ENCODE results near the gene DPP8.
A peak's percentile ranks its signal among the peaks of the same experiment; 100 is the strongest.
"Not testable (repeated sequence)": the region's sequence is repeated elsewhere in the genome, so short reads cannot be mapped to it uniquely, and the experiment has no call there.

The DPP8 gene

DNA sequence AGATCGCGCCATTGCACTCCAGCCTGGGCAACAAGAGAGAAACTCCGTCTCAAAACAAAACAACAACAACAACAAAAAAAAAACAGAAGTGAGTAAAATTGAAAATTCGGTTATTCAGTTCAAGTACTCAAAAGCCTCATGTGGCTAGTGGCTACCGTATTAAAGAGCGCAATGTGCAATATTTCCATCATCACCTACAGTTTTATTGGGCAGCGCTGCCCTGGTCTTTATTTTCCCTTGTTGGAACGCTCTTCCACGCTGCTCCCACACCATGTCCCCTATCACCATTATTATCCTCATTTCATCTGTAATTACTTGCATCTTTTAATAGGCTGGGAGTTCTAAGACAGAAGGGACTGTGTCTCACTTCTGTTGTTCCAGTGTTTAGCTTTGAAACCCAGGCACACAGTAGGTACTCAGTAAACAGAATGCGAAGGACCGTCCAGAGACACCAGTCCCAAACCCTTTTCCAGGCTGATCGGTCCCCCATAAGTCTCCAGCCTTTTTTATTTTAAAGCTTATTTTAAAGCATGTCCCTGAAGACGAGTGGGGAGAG is 12.4 kb upstream of the DPP8 start:
- in situ Hi-C loops (cut with HindIII; ENCODE audit: low pct_ligation_motif_present, low pct_unique_long_range_greater_than_20kb, low sequenced_read_pairs) = no loop called here
- DNase-seq = no peak

DNA sequence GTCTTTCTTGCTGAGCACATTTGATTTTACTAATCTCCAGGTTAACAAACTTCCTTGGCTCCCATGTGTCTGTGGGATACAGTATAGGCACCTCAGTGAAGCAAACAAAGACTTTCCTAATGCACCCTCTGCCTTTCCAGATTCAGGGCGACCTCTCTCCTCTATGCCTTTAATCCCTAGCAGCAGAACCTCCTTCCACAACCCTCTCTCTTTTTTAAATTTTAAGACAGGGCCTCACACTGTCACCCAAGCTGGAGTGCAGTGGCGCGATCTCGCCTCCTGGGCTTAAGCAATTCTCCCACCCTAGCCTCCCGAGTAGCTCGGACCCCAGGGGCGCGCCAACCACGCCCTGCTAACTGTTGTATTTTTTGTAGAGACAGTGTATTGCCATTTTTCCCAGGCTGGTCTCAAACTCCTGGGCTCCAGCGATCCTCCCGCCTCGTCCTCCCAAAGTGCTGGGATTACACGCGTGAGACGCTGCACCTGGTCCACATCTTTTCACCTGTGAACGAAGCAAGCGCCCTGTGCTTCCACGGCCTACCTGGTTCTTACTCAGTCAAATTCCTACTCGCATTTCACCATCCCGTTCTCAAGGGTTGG is 11.1 kb upstream of the DPP8 start:
- in situ Hi-C loops (cut with HindIII; ENCODE audit: low pct_ligation_motif_present, low pct_unique_long_range_greater_than_20kb, low sequenced_read_pairs) = no loop called here
- no peak for DNase-seq

DNA sequence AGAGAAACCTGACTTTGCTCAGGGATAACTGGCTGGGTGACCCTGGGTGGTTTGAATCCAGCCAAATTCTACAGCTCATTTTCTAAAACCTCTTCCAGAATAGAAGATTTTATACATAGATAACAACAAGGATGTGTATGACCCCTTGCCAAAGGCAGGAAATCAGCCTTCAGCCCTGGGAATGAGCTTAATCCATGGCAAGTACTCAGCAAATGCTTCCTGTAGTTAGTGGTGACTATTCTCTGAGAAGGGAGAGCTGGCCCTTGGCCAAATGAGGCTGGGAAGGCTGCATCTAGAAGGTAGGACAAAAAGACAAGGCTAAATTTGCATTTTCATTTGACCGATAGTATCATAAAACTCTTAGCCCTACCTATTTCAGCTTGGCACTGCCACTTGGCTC is 8.1 kb upstream of the DPP8 start:
- no peak for DNase-seq
- in situ Hi-C loops (cut with HindIII; ENCODE audit: low pct_ligation_motif_present, low pct_unique_long_range_greater_than_20kb, low sequenced_read_pairs) = no loop called here

DNA sequence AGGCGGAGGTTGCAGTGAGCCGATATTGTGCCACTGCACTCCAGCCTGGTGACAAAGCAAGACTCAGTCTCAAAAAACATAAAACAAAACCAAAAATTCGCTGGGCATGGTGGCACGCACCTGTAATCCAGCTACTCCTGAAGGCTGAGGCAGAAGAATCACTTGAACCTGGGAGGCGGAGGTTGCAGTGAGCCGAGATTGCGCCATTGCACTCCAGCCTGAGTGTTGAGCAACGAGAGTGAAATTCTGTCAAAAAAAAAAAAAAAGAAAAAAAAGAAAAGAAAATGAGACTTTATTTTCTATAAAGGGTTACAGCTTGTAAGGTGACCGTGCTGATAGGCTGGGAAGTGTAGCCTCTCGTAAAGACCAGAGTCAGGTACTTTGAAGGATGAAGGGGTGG is 6.7 kb upstream of the DPP8 start:
- in situ Hi-C loops (cut with HindIII; ENCODE audit: low pct_ligation_motif_present, low pct_unique_long_range_greater_than_20kb, low sequenced_read_pairs) = no loop called here
- DNase-seq = no peak

DNA sequence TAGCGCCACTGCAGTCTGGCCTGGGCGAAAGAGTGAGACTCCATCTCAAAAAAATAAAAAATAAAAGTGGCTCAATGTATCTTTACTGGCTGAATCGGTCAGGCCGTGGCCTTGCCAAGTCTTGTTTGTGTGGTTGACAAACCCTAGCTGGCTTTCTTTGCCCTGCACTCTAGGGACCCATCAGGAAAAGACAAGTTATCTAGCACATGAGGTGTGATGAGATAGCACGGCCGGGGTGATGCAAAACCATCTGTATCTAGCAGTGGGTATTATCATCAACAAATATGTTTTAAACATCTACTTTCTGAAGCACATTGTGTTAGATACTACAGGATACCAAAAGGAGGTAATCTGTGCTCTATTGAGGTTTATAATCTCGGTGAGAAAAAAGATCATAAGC is 3.9 kb upstream of the DPP8 start:
- DNase-seq = no peak
- in situ Hi-C loops (cut with HindIII; ENCODE audit: low pct_ligation_motif_present, low pct_unique_long_range_greater_than_20kb, low sequenced_read_pairs) = no loop called here

DNA sequence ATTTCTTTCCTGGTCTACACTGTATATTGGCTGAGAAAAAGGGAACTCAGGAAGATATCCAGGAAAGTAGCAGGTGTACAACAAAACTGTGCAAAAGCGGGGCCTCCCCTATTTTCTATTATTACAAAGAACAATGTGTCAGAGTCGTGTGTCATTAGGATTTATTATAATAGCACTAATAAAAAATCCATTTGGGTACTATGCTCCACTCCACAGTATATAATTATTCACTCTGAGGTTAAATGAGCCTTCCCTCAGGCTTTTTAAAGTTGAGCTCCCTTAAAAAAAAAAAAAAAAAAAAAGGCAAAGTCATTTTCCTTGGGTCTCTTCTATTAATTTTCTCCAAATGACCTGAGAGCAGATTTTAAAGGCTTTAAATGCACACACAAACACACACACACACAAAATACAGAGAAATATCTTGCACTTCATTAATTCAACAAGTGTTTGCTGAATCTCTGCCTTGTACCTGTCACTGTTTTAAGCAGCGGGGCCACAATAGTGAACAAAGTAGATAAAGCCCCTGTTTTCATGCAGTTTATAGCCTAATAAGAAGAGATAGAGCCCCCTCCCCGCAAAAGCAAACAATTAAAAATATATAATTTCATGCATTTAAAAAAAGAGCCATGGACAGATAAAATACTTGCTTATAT is 1.3 kb upstream of the DPP8 start:
- in situ Hi-C loops (cut with HindIII; ENCODE audit: low pct_ligation_motif_present, low pct_unique_long_range_greater_than_20kb, low sequenced_read_pairs) = no loop called here
- no peak for DNase-seq

DNA sequence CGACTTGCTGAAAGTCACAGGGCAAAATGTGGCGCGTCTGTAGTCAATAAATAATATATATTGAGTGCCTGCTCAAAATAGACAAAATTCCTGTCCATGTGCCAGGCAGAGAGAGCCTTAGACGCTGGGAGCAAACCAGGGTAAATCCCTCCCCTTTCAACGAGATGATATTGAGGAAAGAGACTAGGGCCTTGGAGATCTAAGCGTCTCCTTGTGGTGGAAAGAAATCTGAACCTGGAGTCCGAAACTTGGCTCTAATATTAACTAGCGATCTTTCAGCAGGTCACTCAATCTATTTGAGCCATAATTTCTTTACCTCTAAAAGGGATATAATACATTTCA is 348 bp upstream of the DPP8 start:
- in situ Hi-C loops (cut with HindIII; ENCODE audit: low pct_ligation_motif_present, low pct_unique_long_range_greater_than_20kb, low sequenced_read_pairs) = no loop called here
- no peak for DNase-seq

DNA sequence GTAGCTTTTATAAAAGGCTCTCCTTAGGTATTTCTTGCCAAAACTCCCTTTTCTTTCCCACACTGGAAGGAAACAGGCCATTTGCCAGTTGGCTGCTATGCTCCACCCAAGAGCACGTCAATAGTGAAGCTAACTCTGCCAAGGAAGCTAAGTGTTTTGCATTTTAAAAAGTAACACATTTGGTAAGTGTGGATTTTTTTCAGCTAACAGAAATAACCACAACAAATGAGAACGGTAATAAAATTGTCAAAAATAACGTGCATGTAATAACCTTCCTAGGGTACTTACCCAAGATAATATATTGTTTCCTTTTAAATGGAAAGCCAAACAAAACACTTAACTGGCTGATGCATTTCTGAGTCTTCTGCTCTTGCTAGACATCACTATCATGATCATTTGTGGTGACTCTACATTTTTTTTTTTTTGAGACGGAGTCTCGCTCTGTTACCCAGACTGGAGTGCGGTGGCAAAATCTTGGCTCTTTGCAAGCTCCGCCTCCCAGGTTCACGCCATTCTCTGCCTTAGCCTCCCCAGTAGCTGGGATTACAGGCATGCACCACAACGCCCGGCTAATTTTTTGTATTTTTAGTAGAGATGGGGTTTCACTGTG is 4.6 kb downstream of the DPP8 start:
- peak; percentile 41 for DNase-seq
- in situ Hi-C loops (cut with HindIII; ENCODE audit: low pct_ligation_motif_present, low pct_unique_long_range_greater_than_20kb, low sequenced_read_pairs) = no loop called here

DNA sequence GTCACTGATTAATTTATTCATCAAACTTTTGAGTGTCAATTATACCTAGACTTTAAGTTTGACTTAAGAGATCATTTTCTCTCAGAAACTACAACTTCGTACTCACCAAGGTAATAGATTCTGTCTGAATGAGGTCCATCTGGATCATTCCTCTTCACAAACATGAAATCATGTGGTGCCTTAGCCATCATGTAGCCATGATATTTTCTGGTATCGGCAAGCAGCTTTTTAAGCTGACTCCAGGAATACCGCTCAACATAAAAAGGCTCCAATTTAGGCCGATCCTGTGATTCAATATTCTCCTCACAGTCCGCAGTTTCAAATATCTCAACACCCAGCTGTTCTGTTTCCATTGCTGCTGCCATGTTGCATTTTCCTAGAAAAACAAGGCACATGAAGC is 5.3 kb downstream of the DPP8 start:
- in situ Hi-C loops (cut with HindIII; ENCODE audit: low pct_ligation_motif_present, low pct_unique_long_range_greater_than_20kb, low sequenced_read_pairs) = no loop called here

DNA sequence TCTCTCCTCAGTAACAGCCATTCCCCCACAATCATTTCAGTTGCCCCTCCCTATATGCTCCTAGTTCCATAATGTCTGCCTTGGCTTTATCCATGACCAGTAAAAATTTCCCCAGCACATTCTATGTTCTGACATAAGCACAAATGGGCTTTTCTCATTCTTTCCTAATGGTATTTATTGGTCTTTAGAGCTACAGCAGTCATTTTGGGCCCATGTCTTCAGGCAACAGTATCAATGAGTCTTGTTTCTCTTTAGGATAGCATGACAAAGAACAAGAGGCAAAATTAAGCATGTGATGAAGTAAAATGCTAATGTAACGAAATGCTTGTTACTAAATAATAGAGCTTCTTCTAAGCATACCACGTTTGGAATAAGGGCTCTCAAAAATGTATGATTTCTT is 8.2 kb downstream of the DPP8 start:
- in situ Hi-C loops (cut with HindIII; ENCODE audit: low pct_ligation_motif_present, low pct_unique_long_range_greater_than_20kb, low sequenced_read_pairs) = no loop called here
- DNase-seq = no peak

More for the DNA sequence above, 5.3 kb downstream of the DPP8 start:
- no peak for DNase-seq

DNA sequence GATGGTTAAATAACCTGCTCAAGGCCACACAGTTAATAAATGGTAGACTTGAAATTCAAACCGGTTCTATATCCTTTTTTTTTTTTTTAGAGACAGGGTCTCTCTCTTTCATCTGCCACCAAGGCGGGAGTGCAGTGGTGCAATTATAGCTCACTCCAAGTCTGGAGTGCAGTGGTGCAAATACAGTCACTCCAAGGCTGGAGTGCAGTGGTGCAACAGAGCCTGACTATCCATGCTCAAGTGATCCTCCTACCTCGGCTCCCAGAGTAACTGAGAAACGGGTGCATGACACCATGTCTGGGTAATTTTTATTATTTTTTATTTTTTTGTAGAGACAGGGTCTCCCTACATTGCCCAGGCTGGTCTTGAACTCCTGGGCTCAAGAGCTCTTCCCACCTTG is 23.4 kb downstream of the DPP8 start:
- in situ Hi-C loops (cut with HindIII; ENCODE audit: low pct_ligation_motif_present, low pct_unique_long_range_greater_than_20kb, low sequenced_read_pairs) = no loop called here

DNA sequence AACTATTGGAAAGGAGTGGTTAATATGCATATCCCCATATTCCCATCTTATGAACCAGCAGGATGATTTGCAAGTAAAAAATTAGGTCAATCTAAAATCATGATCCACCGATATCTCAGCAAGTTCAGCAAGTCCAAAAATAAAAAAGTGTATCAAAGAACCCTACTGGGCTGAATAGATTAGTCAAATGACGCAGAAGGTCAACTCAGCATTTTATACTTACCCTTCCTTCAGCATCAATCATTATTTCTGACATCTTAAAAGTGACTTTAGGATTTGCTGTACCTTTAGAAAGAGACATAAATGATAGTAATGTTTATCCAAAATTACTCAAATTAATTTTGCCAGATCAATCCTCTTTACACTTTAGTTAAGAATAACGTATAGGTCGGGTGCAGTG is 32.6 kb downstream of the DPP8 start:
- no peak for DNase-seq
- in situ Hi-C loops (cut with HindIII; ENCODE audit: low pct_ligation_motif_present, low pct_unique_long_range_greater_than_20kb, low sequenced_read_pairs) = no loop called here

More for the DNA sequence above, 23.4 kb downstream of the DPP8 start:
- peak; percentile 1 for DNase-seq

DNA sequence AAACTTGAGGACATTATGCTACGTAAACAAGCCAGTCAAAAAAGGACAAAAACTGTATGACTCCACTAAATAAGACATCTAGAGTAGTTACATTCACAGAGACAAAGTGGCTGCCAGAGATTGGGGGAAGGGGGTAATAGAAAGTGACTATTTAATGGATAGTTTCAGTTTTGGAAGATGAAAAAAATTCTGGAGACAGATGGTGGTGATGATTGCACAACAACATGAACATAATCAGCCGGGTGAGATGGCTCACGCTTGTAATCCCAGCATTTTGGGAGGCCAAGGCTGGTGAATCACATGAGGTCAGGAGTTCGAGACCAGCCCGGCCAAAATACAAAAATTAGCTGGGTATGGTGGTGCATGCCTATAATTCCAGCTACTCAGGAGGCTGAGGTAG is 40.6 kb downstream of the DPP8 start:
- DNase-seq = no peak
- in situ Hi-C loops (cut with HindIII; ENCODE audit: low pct_ligation_motif_present, low pct_unique_long_range_greater_than_20kb, low sequenced_read_pairs) = no loop called here

DNA sequence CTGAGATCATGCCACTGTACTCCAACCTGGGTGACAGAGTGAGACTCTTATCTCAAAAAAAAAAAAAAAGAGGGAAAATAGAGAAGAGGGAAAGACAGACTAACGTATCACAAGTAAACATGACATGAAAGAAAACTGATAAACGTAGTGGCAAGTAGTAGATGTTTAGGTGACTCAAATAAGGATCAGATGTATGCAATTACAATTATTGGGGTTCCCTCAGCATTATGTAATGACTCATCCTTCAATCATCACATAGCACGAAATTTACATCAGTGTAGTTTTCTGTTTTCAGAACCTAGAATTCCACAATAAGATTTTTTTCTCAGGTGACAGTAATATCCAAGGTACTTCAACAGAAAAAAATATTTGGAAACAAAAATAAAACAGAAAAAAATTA is 46.6 kb downstream of the DPP8 start:
- in situ Hi-C loops (cut with HindIII; ENCODE audit: low pct_ligation_motif_present, low pct_unique_long_range_greater_than_20kb, low sequenced_read_pairs) = no loop called here
- DNase-seq = no peak

DNA sequence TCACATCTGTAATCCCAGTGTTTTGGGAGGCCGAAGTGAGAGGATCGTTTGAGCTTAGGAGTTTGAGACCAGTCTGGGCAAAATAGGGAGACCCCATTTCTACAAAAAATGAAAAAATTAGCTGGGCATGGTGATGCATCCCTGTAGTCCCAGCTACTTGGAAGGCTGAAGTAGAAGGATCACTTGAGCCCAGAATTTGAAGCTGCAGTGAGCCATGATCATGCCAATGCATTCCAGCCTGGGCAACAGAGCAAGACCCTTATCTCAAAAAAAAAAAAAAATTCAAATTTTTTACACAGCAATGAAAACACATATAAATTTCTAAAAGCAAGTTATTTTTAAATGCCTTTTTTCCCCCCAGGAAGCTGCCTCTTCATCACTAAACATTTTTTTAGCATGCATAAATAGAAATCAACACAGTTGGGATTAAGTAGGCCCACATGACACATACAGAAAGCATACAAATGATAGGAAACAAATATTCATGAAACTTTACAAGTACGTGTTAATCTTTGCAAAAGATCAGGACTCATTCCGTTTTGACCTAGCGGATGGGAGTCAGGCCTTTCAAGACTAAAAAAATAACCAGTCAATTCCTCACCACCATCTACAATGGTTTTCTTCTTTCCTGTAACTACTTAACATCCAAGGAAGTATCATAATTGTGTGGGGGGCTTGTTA is 49.1 kb downstream of the DPP8 start:
- in situ Hi-C loops (cut with HindIII; ENCODE audit: low pct_ligation_motif_present, low pct_unique_long_range_greater_than_20kb, low sequenced_read_pairs) = no loop called here

DNA sequence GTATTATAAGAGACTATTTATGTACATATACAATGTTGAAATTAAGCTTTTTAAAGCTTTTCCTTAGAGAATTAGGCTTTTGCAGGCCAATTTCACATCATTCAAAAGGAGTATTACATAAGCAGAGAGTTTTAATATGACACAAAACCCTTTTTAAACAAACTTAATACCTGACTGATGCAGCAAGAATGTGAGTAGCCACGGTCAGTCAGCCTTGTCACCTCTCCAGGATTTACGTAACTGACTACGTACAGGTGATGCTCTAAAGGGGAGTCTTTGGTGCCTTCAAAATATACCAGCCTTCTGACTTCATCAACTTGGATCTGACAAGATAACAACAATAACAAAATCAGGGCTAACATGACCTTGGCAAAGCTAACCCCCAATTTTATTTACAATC is 50.6 kb downstream of the DPP8 start:
- in situ Hi-C loops (cut with HindIII; ENCODE audit: low pct_ligation_motif_present, low pct_unique_long_range_greater_than_20kb, low sequenced_read_pairs) = no loop called here
- peak; percentile 18 for DNase-seq

More for the DNA sequence above, 49.1 kb downstream of the DPP8 start:
- DNase-seq = no peak

DNA sequence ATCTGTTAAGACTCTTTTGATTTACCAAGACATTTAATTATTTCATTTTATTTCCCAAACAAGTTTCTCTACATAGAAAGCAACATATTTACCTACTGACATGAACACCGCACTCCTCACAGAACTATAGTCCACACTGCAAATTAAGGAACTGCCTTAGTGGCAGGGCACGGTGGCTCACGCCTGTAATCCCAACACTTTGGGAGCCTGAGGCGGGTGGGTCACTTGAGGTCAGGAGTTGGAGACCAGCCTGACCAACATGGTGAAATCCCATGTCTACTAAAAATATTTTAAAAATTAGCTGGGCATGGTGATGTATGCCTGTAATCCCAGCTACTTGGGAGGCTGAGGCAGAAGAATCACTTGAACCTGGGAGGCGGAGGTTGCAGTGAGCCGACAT is 54.4 kb downstream of the DPP8 start:
- DNase-seq; in situ Hi-C loops (cut with HindIII; ENCODE audit: low pct_ligation_motif_present, low pct_unique_long_range_greater_than_20kb, low sequenced_read_pairs): not testable (repeated sequence)

DNA sequence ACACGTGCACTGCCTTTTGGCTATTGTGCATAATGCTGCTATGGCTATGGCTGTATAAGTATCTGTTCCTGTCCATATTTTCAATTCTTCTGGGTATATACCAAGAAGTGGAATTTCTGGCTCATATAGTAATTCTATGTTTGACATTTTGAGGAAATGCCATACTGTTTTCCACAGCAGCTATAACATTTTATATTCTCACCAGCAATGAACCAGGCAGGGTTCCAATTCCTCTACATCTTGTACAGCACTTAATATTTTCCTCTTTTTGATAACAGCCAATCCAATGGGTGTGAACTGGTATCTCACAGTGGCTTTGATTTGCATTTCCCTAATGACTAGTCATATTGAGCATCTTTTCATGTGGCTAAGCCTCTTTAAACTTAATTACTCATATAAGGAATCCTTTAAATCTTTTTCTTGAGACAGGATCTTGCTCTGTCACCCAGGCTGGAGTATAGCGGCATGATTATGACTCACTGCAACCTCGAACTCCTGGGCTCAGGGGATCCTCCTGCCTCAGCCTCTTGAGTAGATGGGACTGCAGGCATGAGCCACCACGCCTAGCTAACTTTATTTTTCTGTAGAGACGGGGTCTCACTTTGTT is 56.6 kb downstream of the DPP8 start:
- in situ Hi-C loops (cut with HindIII; ENCODE audit: low pct_ligation_motif_present, low pct_unique_long_range_greater_than_20kb, low sequenced_read_pairs) = no loop called here
- DNase-seq = no peak

DNA sequence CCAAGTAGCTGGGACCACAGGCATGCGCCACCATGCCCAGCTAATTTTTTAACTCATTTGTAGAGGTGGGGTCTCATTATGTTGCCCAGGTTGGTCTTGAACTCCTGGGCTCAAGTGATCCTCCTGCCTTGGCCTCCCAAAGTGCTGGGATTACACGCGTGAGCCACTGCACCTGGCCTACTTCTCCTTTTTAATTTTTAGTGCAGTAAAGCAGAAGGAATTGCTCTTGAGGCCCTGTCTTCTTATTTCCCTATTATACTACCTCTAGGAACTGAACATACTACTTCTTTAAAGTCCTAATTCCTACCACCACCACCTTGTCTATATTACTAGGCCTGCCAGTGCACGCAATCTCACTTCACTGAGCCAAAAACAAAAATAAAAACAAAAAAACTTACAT is 62.2 kb downstream of the DPP8 start:
- in situ Hi-C loops (cut with HindIII; ENCODE audit: low pct_ligation_motif_present, low pct_unique_long_range_greater_than_20kb, low sequenced_read_pairs); DNase-seq: not testable (repeated sequence)

All from ACHN (cell line).